NB4 (cell line): ENCODE measurements around the gene MICALL1.

ENCODE experiments used
- CTCF ChIP-seq: IDR thresholded peaks from one replicate; pipeline ENCODE4 v1.5.1; 2012; ENCODE audit warnings: low read depth, low read length
- POLR2A ChIP-seq: IDR thresholded peaks from 2 replicates; pipeline ENCODE4 v1.6.1; 2011; ENCODE audit warnings: mild to moderate bottlenecking; ENCODE audit not compliant: insufficient read length; ENCODE audit errors: extremely low read depth

- TF ChIP-seq POLR2A: no peak
- TF ChIP-seq CTCF: no peak
These were observed 65.7 kb downstream of the MICALL1 start for GRCh38 chr22:37971475-37972434.
